Fibroblast of the aortic adventitia (primary cell): ENCODE results near the gene AOX1. TPM values are rescaled to one million over a fixed set of nuclear protein-coding genes. Genes with fewer than 3 reads are reported as not detected.
"Not testable (repeated sequence)": the region's sequence is repeated elsewhere in the genome, so short reads cannot be mapped to it uniquely, and the experiment has no call there.

ENCODE experiments used
- DNase-seq: peaks from one replicate; pipeline ENCODE4 v3.0.0-alpha.2; 2010; ENCODE audit warnings: low read depth
- H3K4me3 ChIP-seq: 2 replicates; pipeline ENCODE4 v1.5.1; 2011; ENCODE audit warnings: low read depth, mild to moderate bottlenecking, control low read depth, low read length, moderate library complexity
- CTCF ChIP-seq: IDR thresholded peaks from 2 replicates; pipeline ENCODE4 v1.5.1; 2011; ENCODE audit warnings: mild to moderate bottlenecking, low read length, control low read depth, inconsistent platforms; ENCODE audit not compliant: insufficient read depth
- total RNA-seq: library from RNA; depleted of rRNA; stranded (reverse); fragments of >200 nt; gene quantifications from 2 replicates; pipeline ENCODE4 v1.2.3, GENCODE V29; 2012; ENCODE audit warnings: low replicate concordance

AOX1 gene
- total RNA-seq, 1 donor = 23.6 TPM

GRCh38 chr2:200625282-200625681 lies 39.5 kb downstream of the AOX1 start:
- no peak for TF ChIP-seq CTCF
- no peak overlapping the region for H3K4me3 ChIP-seq
- peak; percentile 25 for DNase-seq

- H3K4me3 ChIP-seq = no peak overlapping the region
- DNase-seq = peak; percentile 35
- TF ChIP-seq CTCF = no peak
Measured at GRCh38 chr2:200625958-200626363, 40.1 kb downstream of the AOX1 start.

GRCh38 chr2:200627110-200627770 lies 41.4 kb downstream of the AOX1 start:
- DNase-seq = no peak
- no peak overlapping the region for H3K4me3 ChIP-seq
- TF ChIP-seq CTCF = no peak

- not testable (repeated sequence) for H3K4me3 ChIP-seq, DNase-seq
Measured at GRCh38 chr2:200628461-200628860, 42.6 kb downstream of the AOX1 start.

GRCh38 chr2:200631287-200631686 lies 45.5 kb downstream of the AOX1 start:
- no peak for DNase-seq
- H3K4me3 ChIP-seq = no peak overlapping the region
- TF ChIP-seq CTCF = no peak

GRCh38 chr2:200634231-200634964 lies 48.6 kb downstream of the AOX1 start:
- H3K4me3 ChIP-seq = no peak overlapping the region
- no peak for TF ChIP-seq CTCF
- DNase-seq = no peak

- no peak for TF ChIP-seq CTCF
- no peak for DNase-seq
- no peak overlapping the region for H3K4me3 ChIP-seq
Measured at GRCh38 chr2:200635251-200635650, 49.4 kb downstream of the AOX1 start.
